GM06990 (cell line): ENCODE data around the gene SPATA18.

Experiments
- DNase-seq: peaks from one replicate; pipeline ENCODE4 v3.0.0-alpha.2; 2011; ENCODE audit not compliant: insufficient read length; ENCODE audit errors: extremely low read depth
- H3K27me3 ChIP-seq: replicated peaks from 2 replicates; pipeline ENCODE4 v1.6.0; 2011; ENCODE audit warnings: low read length; ENCODE audit not compliant: control insufficient read depth, insufficient read depth
- H3K36me3 ChIP-seq: 2 replicates; pipeline ENCODE4 v1.5.1; 2011; ENCODE audit warnings: low read length; ENCODE audit not compliant: control insufficient read depth, insufficient read depth
- H3K4me3 ChIP-seq: replicated peaks from 2 replicates; pipeline ENCODE4 v1.5.1; 2011; ENCODE audit warnings: low read depth, mild to moderate bottlenecking, control low read depth, low read length
- TF ChIP-seq, protein P1 (sequence below): IDR thresholded peaks from 2 replicates; pipeline ENCODE4 v1.5.1; 2011; ENCODE audit warnings: low read length, control low read depth, mild to moderate bottlenecking, inconsistent platforms; ENCODE audit not compliant: insufficient read depth, poor library complexity, severe bottlenecking

SPATA18 gene

DNA sequence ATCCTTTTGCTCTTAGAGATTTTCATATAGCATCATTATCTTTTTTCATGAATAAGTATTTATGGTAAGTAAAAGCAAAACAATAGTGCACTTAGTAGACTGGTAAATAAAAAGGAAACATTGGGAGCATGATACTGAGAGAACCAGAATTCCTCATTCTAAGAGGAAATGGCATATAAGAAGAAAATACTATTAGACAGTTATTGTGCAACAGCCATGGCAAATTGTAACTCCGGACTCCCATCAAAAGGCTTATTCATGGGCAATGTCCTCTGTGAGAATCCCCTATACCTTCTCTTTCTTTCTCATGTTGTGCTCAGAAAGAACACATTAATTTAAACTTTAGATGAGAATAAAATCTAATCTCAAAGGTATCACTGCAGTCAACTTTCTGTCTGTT is 42.4 kb downstream of the SPATA18 start:
- no peak for DNase-seq
- H3K36me3 ChIP-seq = no peaks in the 10 kb centered on the region
- no peak overlapping the region for H3K4me3 ChIP-seq
- TF ChIP-seq, protein P1, sequence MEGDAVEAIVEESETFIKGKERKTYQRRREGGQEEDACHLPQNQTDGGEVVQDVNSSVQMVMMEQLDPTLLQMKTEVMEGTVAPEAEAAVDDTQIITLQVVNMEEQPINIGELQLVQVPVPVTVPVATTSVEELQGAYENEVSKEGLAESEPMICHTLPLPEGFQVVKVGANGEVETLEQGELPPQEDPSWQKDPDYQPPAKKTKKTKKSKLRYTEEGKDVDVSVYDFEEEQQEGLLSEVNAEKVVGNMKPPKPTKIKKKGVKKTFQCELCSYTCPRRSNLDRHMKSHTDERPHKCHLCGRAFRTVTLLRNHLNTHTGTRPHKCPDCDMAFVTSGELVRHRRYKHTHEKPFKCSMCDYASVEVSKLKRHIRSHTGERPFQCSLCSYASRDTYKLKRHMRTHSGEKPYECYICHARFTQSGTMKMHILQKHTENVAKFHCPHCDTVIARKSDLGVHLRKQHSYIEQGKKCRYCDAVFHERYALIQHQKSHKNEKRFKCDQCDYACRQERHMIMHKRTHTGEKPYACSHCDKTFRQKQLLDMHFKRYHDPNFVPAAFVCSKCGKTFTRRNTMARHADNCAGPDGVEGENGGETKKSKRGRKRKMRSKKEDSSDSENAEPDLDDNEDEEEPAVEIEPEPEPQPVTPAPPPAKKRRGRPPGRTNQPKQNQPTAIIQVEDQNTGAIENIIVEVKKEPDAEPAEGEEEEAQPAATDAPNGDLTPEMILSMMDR = no peak
- no peaks in the 10 kb centered on the region for H3K27me3 ChIP-seq

DNA sequence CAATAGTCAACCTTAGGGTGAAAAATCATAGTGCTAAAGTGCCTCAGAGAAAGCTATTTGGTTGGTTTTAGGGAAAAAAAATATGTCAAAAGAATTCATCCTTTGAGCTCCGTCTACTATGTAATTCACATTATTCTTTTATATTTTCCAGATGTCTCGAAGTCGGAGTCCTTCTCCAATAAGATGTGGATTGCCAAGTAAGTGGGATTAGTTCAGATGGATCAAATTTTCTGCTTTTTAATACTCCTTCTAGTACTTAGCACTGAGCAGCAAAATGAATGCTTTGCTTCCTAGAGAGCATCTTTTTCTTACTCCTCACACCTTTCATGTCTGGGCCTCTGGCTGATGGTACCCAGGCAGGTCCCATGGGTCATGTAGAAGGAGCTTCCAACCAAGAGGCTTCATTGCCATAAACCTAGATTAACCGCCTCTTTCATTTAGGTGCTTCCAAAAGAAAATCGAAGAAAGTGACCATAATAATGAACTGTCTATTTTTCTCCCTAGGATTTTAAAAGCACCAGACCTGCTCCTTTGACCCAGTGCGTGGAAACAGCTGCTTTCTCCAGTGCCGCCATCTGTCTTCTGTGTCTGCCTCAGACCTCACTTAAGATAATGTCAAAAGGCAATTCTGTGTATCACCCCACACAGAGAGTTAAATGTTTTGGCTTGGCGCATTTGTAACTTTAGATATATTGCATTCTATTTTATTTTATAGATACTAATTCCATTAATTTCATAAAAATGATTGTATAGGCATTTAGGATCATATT is 43.5 kb downstream of the SPATA18 start:
- Histone ChIP-seq H3K36me3 (no peaks in the 10 kb centered on the region), H3K4me3 (no peak overlapping the region), H3K27me3 (no peaks in the 10 kb centered on the region)
- TF ChIP-seq, protein P1 = no peak
- DNase-seq = no peak

DNA sequence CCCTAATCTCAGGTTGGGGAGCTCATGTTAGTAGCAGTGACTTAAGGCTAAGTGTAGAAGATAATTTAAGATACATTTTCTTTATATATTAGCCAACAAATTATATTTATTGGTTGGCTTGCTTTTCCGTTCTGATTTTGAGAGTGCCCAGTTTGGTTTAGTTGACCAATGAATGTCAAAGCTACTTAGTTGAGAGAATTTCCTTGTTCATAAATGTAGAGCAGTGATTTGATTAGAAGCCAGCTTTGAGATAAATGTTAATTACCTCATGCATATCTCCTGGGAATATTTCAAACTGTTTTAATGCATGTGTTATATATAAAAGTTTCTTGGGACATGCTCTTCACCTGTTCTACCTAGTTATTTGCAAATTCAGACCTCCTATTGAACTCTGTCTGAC is 44.3 kb downstream of the SPATA18 start:
- TF ChIP-seq, protein P1 = no peak
- no peaks in the 10 kb centered on the region for H3K36me3 ChIP-seq
- no peak for DNase-seq
- no peak overlapping the region for H3K4me3 ChIP-seq
- H3K27me3 ChIP-seq = no peaks in the 10 kb centered on the region

DNA sequence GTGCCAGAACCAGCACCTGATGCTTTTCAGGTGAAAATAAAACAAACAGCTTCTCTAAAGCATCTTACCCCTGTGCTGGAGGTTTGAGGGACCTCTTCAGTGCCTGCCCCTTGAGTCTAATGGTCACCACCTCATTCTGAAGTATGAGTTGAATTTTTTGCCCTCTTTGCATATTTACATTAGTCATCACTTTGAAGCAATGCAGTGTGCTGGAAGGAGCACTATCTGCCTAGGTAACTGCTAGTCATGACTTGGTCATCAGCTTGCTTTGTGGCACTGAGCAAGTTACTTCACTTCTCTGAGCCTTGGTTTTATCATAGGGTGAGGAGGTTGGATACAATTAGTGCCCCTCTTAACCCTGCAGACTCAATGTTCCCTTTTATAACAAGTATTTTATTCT is 44.9 kb downstream of the SPATA18 start:
- DNase-seq = no peak

DNA sequence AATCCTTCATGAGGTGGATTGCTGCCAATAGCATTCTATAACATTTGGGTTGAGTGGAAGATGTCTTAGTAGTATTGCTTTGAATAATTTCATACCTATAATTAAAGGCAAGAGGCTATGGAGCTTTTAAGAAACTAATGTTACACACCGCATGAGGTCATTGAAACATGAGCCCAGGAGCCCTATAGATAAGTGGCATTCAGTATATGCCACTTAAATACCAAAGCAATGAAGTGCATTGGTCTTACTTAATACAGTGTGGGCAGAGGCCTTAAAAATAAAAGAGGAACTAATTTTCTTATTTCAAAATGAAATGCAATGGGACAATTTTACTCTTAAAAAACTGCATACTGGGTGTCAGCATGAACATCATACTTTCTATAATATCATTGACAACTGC is 47.5 kb downstream of the SPATA18 start:
- TF ChIP-seq, protein P1 = no peak
- no peak for DNase-seq
- Histone ChIP-seq H3K4me3 (no peak overlapping the region), H3K27me3 (no peaks in the 10 kb centered on the region), H3K36me3 (no peaks in the 10 kb centered on the region)

More for the DNA sequence above, 44.9 kb downstream of the SPATA18 start:
- no peaks in the 10 kb centered on the region for H3K36me3 ChIP-seq
- no peak overlapping the region for H3K4me3 ChIP-seq
- H3K27me3 ChIP-seq = no peaks in the 10 kb centered on the region
- TF ChIP-seq, protein P1 = no peak

DNA sequence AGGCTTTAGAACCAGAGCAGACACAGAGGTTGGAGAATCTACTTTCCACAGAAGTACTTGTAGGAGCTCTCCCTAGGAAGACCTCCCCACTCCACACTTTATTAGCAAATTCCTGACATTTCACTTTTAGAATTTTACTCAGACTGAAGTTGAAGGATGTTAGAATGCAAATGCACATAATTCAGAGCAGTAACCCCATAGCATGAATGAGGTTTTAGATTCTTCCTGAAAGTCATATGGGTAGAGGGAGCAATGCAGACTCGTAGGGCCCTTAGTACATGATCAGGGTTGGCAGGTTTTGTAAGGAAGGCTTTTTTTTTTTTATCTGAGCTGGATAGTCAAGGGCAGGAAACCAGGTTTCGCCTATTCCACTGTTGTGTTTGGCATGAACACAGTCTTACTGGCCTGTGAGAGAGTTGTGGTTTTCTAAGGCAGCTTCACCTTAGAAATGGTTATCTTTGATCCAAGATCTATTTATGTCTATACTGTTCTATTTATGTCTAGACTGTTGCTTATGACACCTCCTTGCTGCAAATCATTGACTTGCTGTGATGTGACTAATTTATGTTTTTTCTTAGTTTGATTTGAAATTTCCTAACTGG is 48.9 kb downstream of the SPATA18 start:
- DNase-seq = no peak
- Histone ChIP-seq H3K36me3 (no peaks in the 10 kb centered on the region), H3K27me3 (no peaks in the 10 kb centered on the region), H3K4me3 (no peak overlapping the region)
- TF ChIP-seq, protein P1 = no peak
